GM19397 (cell line): ENCODE data around the gene RAB12.
A peak's percentile ranks its signal among the peaks of the same experiment; 100 is the strongest.
"Not testable (repeated sequence)": the region's sequence is repeated elsewhere in the genome, so short reads cannot be mapped to it uniquely, and the experiment has no call there.

Experiments used
- ATAC-seq: cut with Tn5 transposase; IDR thresholded peaks from one replicate; pipeline ENCODE4 v1.9.1; 2021; ENCODE audit warnings: mild to moderate bottlenecking, moderate library complexity; ENCODE audit not compliant: unreplicated experiment

Gene RAB12

GRCh38 chr18:8643326-8643878, 34.2 kb downstream of the RAB12 start:
- ATAC-seq: no peak

DNA sequence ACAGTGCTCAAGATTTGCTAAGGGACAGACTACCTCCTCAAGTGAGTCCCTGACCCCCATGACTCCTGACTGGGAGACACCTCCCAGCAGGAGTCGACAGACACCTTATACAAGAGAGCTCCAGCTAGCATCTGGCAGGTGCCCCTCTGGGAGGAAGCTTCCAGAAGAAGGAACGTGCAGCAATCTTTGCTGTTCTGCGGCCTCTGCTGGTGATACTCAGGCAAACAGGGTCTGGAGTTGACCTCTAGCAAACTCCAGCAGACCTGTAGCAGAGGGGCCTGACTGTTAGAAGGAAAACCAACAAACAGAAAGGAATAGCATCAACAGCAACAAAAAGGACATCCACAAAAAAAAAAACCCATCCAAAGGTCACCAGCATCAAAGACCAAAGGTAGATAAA, 38.1 kb downstream of the RAB12 start:
- ATAC-seq: not testable (repeated sequence)

DNA sequence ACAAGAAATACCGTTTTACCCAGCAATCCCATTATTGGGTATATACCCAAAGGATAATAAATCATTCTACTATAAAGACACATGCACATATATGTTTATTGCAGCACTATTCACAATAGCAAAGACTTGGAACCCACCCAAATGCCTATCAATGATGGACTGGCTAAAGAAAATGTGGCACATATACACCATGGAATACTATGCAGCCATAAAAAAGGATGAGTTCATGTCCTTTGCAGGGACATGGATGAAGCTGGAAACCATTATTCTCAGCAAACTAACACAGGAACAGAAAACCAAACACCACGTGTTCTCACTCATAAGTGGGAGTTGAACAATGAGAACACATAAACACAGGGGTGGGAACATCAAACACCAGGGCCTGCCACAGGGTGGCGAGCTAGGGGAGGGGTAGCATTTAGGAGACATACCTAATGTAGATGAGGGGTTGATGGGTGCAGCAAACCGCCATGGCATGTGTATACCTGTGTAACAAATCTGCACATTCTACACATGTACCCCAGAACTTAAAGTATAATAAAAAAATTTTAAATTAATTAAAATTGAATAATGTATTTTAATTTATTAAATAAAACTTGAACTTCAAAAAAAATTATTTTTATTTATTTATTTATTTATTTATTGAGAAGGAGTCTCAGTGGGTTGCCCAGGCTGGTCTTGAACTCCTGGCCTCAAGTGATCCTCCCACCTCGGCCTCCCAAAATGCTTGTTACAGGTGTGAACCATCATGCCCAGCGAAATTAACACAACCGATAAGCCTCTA, 42.4 kb downstream of the RAB12 start:
- ATAC-seq: not testable (repeated sequence)

- ATAC-seq: no peak
Measured at GRCh38 chr18:8654503-8655451, 45.5 kb downstream of the RAB12 start.

- no peak for ATAC-seq
Measured at GRCh38 chr18:8656232-8656631, 47.0 kb downstream of the RAB12 start.

GRCh38 chr18:8657050-8657820, 48.0 kb downstream of the RAB12 start:
- ATAC-seq: no peak

DNA sequence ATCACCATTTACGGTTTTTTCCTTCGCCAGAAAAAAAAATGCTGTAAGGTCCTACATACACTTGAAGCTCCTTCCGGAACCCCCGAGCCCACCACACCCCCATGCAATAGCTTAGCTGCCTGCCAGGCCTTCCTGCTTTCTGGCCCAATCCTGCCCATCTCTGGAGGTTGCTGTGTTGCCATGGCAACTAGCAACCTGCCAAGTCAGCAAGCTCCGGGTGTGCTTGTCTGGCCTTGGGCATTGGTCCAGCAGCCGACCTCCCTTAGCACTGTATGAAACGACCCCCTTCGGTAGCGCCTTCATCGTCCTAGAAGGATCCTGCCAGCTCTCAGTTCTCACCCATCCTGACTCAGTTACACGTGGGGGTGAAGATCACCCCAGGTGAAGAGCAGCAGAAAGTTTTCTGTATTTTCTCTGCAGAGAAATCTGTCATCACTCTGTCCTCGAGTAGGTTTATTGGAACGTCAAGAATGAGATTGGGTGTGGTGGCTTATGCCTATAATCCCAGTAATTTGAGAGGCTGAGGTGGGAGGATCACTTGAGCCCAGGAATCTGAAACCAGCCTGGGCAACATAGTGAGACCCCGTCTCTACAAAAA, 48.7 kb downstream of the RAB12 start:
- ATAC-seq: no peak

GRCh38 chr18:8658858-8659485, 49.7 kb downstream of the RAB12 start:
- ATAC-seq: no peak

- ATAC-seq: no peak
Measured at GRCh38 chr18:8659609-8660242, 50.5 kb downstream of the RAB12 start.

DNA sequence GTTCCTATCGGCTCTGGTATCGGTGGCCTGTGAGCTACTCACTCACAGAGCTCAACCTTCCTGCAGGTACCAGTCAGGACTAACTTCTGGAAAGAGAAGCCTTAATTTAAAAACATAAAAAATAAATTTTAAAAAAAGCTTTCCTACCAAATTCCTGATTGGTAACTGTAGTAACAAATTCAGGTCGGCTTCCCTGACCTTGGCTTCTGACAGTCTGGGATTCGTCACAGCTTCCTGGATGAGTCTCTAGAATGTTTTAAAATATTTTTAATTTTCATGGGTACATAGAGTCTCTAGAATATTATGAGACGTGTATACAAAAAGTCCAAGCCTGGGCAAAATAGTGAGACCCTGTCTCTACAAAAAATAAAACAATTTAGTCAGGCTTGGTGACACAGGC, 51.1 kb downstream of the RAB12 start:
- no peak for ATAC-seq

GRCh38 chr18:8661754-8662559, 52.7 kb downstream of the RAB12 start:
- no peak for ATAC-seq

DNA sequence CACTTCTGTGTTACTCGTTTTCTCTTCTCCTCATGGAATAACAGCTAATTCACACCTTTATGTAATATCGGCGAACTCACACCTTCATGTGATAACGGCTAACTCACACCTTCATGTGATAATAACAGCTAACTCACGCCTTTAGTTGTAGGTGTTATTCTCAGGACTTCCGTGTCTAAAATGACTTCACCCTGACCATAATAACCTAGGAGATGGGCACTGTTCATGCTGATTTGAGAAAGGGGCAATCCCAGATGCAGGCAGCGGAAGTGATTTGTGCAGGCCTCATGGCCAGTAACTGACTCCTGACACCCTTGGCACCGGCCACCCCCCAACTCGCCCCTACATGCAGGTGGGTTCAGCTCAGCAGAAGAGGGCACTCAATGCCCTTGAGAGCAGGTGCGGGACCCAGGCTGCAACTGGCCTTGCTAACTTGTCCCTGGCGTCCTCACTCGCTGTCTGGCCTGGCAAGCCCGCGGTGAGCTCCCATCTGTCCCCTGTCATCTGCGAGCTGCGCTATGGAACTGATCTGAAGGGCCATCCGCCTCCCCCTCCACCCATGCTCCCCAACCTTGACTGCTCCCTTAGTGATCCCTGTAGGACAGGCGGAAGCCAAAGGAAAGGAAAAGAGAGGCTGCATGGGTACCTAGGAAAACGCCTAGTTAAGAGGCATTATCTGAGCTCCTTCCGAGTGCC, 53.5 kb downstream of the RAB12 start:
- ATAC-seq: no peak

DNA sequence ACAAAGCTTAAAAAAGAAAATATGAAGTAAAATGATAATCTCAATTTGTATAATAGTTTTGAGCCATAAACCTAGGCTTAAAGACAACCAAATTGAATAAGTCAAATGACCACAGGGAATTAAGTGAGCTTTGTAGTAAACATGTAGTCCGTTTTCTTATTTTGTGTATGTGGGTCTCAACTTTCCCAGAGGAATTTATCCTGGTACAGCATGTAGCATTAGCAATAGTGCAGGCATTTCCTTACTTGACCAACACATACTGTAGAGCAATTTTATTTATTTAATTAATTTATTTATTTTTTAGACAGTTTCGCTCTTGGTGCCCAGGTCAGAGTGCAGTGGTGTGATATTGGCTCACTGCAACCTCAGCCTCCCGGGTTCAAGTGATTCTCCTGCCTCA, 58.6 kb downstream of the RAB12 start:
- no peak for ATAC-seq

DNA sequence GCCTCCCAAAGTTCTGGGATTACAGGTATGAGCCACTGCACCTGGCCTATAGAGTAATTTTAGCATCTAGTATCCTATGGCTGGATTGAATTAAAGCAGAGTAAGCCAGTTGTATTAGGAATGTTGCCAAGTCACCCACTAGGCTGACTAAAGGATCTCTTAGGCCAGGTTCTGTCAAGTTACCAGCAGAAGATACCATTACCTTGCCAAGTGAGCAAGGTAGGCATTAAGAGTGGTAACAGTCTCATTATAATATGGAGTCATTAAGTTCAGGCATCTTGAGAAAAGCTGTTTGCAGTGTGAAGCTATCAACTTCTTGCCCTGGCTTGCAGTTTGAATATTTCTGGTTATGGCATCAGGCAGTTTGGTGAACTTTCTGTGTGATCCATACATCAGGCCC, 59.1 kb downstream of the RAB12 start:
- ATAC-seq: no peak

DNA sequence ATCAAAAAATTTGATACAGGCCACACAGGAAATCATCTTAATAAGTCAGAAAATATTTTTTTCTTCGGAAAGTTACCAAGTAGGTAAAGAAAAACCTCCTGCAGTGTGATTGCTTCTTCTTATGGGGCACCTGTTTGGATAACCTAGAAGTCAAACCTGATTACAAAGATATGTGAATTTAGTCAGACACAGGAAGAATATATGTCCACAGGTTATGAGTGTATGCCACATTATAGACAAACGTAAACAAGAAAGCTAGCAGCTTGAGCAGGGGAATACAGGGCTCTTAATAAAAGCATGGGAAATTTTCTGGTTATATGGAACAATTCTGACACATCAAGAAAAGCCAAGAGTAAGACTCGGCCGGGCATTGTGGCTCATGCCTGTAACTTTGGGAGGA, 60.3 kb downstream of the RAB12 start:
- no peak for ATAC-seq

DNA sequence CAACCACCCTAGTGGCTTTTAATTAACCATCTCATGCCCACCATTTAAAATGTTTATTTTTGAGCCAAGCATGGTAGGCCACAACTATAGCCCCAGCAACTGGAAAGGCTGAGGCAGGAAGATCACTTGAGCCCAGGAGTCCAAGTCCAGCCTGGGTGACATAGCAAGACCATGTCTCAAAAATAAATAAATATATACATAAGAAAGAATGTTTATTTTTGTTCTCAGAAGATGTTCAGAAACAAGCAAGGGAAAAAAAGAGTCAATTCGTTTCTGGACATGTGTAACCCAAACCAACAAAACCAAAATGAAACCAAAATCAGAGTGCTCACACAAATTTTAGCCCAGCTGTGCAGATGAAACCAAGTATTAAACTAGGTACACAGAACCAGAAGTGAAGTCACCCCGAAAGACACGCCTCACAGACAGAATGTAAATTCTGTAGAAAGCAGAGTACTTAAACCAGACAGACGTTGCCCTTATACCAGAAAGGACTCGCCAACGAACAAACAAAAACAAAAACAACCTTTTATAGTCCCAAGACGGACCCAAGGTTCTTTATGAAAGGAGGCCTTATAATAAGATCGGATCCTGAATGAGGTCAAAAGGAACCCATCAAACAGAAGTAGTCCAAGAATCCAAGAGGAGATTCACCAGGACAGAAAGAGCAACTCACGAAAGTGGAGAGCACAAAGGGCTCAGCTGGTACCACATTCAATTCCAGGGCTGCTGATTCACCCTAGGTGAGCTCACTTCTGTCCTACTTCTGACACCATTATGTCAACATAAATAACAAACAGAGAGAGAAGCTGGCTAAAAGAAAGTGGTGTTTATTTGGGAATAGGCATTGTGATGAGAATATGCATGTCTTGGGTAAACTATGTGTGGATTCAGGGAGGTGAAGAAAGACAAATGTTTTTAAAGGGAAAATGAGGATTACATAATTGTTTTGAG, 64.3 kb downstream of the RAB12 start:
- ATAC-seq: peak; percentile 84

DNA sequence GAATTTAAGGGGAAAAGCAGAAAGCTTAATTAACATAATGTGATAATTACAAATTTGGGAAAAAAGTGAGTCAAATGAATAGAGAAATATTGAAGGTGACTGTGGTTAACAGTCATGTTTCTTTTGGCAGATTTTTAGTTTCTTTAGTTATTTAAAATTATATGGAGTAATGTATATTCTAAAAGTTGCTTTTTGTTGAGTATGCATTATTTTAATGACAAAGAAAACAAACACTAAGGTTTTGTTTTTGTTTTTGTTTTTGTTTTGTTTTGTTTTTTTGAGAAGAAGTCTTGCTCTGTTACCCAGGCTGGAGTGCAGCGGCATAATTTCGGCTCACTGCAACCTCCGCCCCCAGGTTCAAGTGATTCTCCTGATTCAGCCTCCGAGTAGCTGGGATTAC, 65.8 kb downstream of the RAB12 start:
- ATAC-seq: no peak
